GM18861 (cell line): Measurements from ENCODE around the gene SHC4.

Source experiments
- ATAC-seq: cut with Tn5 transposase; IDR thresholded peaks from one replicate; pipeline ENCODE4 v1.9.1; 2021; ENCODE audit not compliant: unreplicated experiment

SHC4 gene

DNA sequence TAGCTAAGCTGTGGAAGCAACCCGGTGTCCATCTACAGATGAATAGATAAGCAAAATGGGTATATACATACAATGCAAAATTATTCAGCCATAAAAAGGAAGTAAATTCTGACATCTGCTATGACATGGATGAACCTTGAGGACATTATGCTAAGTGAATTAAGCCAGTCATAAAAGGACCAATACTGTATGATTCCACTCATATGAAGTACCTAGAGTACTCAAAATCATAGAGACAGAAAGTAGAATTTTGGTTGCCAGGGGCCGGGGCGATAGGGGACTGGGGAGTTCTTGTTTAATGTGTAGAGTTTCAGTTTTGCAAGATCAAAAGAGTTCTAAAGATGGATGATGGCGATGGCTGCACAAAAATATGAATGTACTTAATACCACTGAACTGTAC lies 75.5 kb downstream of the SHC4 start:
- no peak for ATAC-seq

DNA sequence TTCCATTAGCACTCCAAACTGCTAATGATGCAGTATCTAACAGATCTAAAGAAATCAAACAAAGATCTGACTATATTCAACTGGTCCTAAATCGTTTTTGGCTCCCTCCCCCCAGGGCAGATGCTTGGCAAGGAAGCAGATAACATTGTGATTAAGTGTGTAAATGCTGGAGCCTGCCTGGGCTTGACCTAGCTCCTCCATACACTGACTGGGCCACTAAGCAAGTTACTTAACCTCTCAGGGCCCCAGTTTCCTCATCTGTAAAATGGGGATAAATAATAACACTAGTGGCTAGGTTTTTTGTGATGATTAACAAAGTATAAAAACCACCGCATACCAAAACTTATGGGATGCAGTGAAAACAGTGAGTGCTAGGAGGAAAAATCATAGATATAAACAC lies 76.6 kb downstream of the SHC4 start:
- ATAC-seq, result no peak

- ATAC-seq, result no peak
Measured at GRCh38 chr15:48883699-48884098, 80.0 kb downstream of the SHC4 start.

DNA sequence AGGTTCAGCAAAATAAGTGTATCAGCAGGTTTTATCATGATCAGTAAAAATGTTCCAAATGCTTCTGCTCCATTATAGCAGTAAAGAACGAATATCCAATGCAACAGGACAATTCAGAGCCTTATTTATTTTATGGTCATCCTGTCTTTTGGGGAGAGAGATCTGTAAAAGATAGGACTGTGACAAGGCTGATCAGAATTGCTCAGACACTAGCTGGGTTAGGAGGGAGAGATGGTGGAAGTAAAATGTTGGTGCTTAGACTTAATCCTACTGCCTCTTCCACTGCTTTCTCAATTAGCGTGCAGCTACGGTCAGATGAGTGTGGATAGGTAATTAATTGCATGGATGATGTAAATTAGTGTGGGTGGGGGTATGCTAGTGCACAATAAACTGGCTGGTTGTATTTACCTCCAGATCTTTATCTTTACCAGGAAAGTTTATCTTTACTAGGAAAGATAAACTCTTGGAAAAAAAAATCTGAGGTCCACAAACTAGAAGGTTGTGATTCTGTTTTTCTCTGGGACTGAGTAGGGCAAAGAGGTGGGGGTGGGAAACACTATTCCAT lies 83.6 kb downstream of the SHC4 start:
- ATAC-seq, result no peak

- peak; percentile 94 for ATAC-seq
Measured at GRCh38 chr15:48877630-48878595, 85.8 kb downstream of the SHC4 start, which contains the start of gene EID1. Gene EID1 (plus strand): TSS chr15:48878134. CDS start chr15:48878177, 43 bp downstream.

DNA sequence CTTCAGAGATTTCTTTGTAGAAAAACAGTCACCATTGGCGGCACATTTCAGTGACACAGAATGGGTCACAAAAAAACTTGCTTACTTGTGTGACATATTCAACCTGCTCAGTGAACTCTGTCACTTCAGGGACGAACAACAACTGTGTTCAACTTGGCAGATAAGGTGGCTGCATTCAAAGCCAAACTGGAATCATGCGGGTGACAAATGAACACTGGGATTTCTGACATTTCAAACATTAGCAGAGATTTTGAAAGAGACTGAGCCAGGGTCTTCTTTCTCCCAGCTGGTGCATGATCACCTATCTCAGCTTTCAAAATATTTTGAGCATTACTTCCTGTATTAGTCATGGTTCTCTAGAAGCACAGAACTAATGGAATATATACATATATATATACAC lies 87.7 kb downstream of the SHC4 start:
- ATAC-seq, result no peak

GRCh38 chr15:48875241-48875960 lies 88.3 kb downstream of the SHC4 start:
- no peak for ATAC-seq

- no peak for ATAC-seq
Measured at GRCh38 chr15:48872632-48873031, 91.1 kb downstream of the SHC4 start.

DNA sequence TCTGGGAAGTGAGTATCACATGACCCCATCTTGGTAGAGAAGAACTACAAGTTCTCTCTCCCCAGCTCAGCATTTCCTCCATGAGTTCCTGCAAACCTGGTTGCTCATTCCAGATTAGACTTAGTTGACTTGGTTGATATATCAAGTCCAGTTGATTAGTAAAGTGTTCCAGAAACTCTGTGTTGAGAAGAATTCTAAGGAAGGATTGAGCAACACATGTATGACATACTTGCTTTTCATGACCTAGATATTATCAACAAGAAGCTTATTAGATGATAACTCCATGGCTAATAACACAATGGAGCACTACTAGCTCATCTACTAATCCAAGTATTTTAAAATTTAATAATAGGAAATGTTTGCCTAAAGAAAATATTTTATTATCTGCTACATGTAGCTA lies 92.2 kb downstream of the SHC4 start:
- no peak for ATAC-seq

DNA sequence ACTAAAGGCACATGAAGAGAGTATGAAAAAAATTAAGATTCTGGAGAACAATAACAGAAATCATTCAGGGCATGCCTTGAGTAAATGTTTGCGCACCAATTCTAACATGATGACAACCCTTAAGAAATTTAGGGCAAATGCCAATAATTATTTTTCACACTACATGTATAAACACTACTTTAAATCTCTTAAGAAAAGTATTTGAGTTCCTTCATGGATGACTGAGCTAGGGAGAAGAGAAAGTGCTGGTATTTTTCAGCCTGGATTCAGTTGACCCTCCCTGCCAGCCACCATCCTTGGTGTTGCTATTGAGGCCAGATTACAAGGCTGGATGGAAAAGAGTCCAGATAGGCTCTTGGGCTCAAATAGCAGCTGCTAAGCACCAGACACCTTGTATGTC lies 93.8 kb downstream of the SHC4 start:
- ATAC-seq, result no peak

- ATAC-seq, result no peak
Measured at GRCh38 chr15:48868536-48868935, 95.2 kb downstream of the SHC4 start.

GRCh38 chr15:48868023-48868422 lies 95.7 kb downstream of the SHC4 start:
- no peak for ATAC-seq

DNA sequence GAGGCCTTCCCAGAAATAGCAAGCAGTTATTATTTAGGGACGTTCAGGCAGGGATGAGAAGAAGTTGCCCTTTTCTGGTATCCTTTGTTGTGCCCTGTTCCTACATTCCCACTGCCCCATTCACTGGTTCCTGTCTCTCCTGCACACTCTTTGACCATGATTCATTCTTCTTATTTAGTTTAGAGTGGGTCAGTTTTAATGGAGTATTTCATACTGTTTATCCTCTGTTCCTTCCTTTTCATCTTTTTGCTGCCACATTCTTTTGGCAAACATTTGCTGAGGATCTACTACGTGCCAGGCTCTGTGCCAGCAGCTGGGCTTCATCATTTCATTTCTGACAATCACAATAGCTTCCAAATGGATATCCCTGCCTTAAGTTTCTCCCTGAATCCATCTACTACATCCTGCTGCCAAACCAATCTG lies 97.6 kb downstream of the SHC4 start:
- ATAC-seq, result no peak

- no peak for ATAC-seq
Measured at GRCh38 chr15:48865370-48866079, 98.2 kb downstream of the SHC4 start.

DNA sequence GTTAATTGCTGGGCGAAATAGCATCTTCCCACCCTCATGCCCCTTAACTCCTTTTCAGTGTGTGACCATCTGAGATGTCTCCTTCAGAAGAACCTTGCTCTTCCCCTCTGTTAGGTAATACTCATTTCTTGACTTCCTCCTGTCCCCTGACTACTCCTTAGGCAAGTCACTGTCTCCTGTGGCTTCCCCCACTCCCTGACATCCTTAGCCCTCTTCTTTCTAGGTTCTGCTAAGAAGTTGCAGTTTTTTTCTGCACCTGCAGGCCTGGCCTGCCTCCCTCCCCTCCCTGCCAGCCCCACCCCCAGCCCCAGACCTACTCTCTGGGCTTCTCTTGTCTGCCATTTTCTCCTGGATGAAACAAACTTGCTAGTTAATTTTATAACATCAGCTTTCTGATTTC lies 101.0 kb downstream of the SHC4 start:
- no peak for ATAC-seq

- peak; percentile 39 for ATAC-seq
Measured at GRCh38 chr15:48861813-48862431, 101.8 kb downstream of the SHC4 start.

DNA sequence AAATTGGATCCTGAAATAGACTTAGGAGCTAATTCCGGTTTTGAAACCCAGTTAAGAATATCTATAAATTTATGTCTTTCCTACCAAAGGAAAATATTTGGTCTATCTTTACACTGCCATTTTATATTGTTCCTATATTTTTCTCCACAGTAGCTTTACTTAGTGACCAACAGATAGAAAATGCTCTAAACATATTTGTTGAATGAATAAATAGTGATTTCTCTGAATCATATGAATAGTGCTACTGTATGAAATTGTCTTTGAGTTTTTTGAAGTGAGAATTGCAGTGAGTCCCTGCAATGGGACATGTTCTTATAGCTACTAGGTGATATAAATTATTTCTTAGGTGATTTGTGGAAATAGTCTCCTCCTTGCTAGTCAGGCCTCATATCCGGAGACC lies 104.3 kb downstream of the SHC4 start:
- ATAC-seq, result no peak

- no peak for ATAC-seq
Measured at GRCh38 chr15:48858401-48858800, 105.3 kb downstream of the SHC4 start.

- ATAC-seq, result no peak
Measured at GRCh38 chr15:48856942-48857341, 106.8 kb downstream of the SHC4 start.
